Activated T-cell treated with anti-CD3 and anti-CD28 coated beads, Interleukin-2, amount 50 U/mL, for 72 hours (primary cell): Measurements from ENCODE around the gene TCF23. TPM values are rescaled to one million over a fixed set of nuclear protein-coding genes. Genes with fewer than 3 reads are reported as not detected.

Experiments
- ATAC-seq, 2 donors: fragments of 150-1000 bp; cut with Tn5 transposase; replicated peaks in 1 of 2; 2 replicates each; pipeline ENCODE4 v1.10.0; 2021; ENCODE audit warnings: moderate library complexity in 2 of 2, mild to moderate bottlenecking in 1 of 2
- DNase-seq, 2 donors: peaks; one replicate each; pipeline ENCODE4 v3.0.0; 2021 to 2022; ENCODE audit warnings: mixed read lengths in 1 of 2
- H3K27ac Mint-ChIP-seq: one replicate; pipeline ENCODE4 v1.8.0; 2022; ENCODE audit warnings: mild to moderate bottlenecking, moderate library complexity, mixed read lengths
- H3K27me3 Mint-ChIP-seq: one replicate; pipeline ENCODE4 v1.8.0; 2022; ENCODE audit warnings: low read depth, mixed read lengths
- H3K36me3 Mint-ChIP-seq, 2 donors: one replicate each; pipeline ENCODE4 v1.8.0; 2022; ENCODE audit warnings: mixed read lengths in 2 of 2, mild to moderate bottlenecking in 1 of 2; ENCODE audit not compliant: insufficient read depth in 2 of 2
- H3K4me1 Mint-ChIP-seq: one replicate; pipeline ENCODE4 v1.8.0; 2022; ENCODE audit warnings: low read depth, mixed read lengths
- H3K4me3 Mint-ChIP-seq, 2 donors: one replicate each; pipeline ENCODE4 v1.8.0; 2022; ENCODE audit warnings: mild to moderate bottlenecking in 2 of 2, mixed read lengths in 2 of 2, moderate library complexity in 2 of 2
- H3K9me3 Mint-ChIP-seq, 2 donors: one replicate each; pipeline ENCODE4 v1.8.0; 2022; ENCODE audit warnings: mixed read lengths in 2 of 2
- total RNA-seq, 2 donors: library from RNA; stranded (reverse); gene quantifications; one replicate each; pipeline ENCODE4 v1.2.3, GENCODE V29; 2022

The TCF23 gene
- total RNA-seq, 2 donors from 2014 or later, result not detected

- Mint-ChIP-seq H3K27ac (no peak overlapping the region), H3K27me3 (peaks cover 6% of the 10 kb centered on the region), H3K4me1 (no peaks in the 10 kb centered on the region), H3K4me3 (no peak overlapping the region), H3K36me3 (no peaks in the 10 kb centered on the region), H3K9me3 (no peaks in the 10 kb centered on the region)
- ATAC-seq (no peak), DNase-seq (no peak)
Observed at GRCh38 chr2:27152102-27152795, 3.4 kb downstream of the TCF23 start.

DNA sequence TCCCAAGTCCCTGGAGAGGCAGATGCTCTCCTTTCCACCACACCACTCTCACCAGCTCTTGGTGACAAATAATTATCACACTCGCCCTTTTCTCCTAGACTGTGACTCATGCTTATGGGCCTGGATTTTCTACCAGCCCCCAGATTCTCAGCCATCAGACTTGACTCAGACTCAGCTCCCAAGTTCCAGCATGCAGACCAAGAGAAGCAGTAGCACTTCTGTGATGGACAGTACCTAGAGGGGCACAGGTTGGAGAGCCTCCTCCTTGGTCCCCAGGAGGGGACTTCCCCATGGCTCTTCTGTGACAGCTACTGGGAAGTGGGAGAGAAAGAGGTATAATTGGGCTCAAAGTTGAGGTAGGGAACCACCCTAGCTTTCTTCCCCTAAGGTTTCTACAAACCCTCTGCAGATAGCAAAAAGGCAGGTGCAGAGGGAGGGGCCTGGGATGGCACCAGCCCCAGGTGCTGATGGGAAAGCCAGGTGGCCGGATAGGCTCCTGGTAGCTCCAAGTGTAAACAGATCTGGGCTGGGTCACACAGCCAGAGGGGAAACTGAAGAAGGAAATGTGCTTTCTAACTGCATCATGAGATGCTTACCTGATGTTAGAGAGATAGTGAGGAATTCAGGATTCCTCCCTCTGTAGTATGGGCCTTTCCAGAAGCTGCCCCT, 4.1 kb downstream of the TCF23 start:
- Mint-ChIP-seq H3K4me3 (no peak overlapping the region), H3K27me3 (peaks cover 6% of the 10 kb centered on the region), H3K9me3 (no peaks in the 10 kb centered on the region), H3K36me3 (no peaks in the 10 kb centered on the region), H3K27ac (no peak overlapping the region), H3K4me1 (no peaks in the 10 kb centered on the region)
- peak in 1 of 2 donors; percentile 25 for ATAC-seq
- no peak for DNase-seq

DNA sequence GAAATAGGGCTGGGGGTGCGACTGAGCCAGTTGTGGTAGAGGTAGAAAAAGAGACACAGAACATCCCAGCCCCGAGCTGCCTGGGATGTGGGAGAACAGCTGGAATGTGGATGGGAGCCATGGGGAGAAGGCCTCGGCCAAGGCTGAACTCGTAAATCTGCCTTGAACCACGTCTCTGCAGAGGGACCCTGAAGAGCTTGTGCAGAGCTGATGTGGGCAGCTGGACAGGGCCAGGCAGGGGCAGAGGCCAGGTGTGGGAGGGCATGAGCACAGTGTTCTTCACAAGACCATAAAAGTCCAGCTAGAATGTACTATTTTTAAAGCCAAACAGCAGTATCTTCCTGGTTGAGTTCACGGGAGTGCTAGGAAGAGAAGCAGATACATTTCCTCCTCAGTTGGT, 5.7 kb downstream of the TCF23 start:
- DNase-seq (no peak), ATAC-seq (no peak)
- Mint-ChIP-seq H3K4me1 (no peaks in the 10 kb centered on the region), H3K27ac (no peak overlapping the region), H3K9me3 (no peaks in the 10 kb centered on the region), H3K4me3 (no peak overlapping the region), H3K36me3 (no peaks in the 10 kb centered on the region), H3K27me3 (no peaks in the 10 kb centered on the region)

GRCh38 chr2:27155069-27155520, 6.3 kb downstream of the TCF23 start:
- no peak overlapping the region for H3K4me3 Mint-ChIP-seq
- no peak for ATAC-seq
- no peak for DNase-seq
- H3K9me3 Mint-ChIP-seq, result no peaks in the 10 kb centered on the region
- no peaks in the 10 kb centered on the region for H3K36me3 Mint-ChIP-seq
- H3K27ac Mint-ChIP-seq, result no peak overlapping the region
- H3K4me1 Mint-ChIP-seq, result no peaks in the 10 kb centered on the region
- H3K27me3 Mint-ChIP-seq, result no peaks in the 10 kb centered on the region

DNA sequence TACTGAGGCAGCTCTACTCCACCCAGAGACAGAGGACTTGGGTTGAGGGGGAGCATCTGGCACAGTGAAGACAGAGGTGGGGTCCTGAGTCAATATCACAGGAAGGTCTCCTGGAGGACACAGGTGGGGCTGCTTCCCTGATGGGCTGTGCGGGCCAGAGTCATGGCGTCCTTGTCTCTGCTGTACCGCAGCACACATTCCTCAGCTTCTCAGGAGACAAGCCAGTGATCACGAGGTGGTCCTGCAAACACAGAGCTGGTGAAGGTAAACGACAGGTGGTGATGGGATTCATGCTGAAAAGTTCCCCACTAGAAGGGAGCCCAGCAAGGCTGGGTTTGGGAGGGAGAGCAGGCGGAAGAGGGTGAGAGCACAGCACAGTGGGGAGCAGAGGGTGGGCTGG, 9.7 kb downstream of the TCF23 start:
- ATAC-seq (no peak), DNase-seq (no peak)
- H3K36me3 Mint-ChIP-seq, result no peaks in the 10 kb centered on the region
- H3K9me3 Mint-ChIP-seq, result no peaks in the 10 kb centered on the region
- no peak overlapping the region for H3K4me3 Mint-ChIP-seq
- no peak overlapping the region for H3K27ac Mint-ChIP-seq
- H3K27me3 Mint-ChIP-seq, result no peaks in the 10 kb centered on the region
- H3K4me1 Mint-ChIP-seq, result no peaks in the 10 kb centered on the region

DNA sequence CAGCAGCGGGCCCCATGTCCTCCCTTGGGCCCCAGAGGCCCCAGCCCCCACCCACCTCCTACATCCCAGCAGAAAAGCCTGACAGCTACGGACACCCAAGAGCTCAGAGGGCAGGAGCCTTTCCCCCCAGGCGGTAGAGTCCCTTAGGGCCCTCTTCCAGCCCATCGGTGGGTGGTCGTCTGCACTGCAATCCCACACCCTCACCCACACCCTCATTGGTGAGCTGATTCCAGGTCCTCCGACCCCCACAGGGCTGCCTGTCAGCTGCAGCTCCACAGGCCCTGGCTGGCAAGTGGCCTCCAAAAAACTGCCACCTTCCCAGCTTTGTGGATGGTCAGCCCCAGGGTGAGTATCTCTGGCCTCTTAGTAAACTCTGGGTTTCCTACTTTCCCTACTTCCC, 10.5 kb downstream of the TCF23 start:
- ATAC-seq (no peak), DNase-seq (no peak)
- Mint-ChIP-seq H3K27ac (no peak overlapping the region), H3K4me1 (no peaks in the 10 kb centered on the region), H3K27me3 (no peaks in the 10 kb centered on the region), H3K36me3 (no peaks in the 10 kb centered on the region), H3K9me3 (no peaks in the 10 kb centered on the region), H3K4me3 (no peak overlapping the region)

GRCh38 chr2:27160191-27160590, 11.4 kb downstream of the TCF23 start:
- no peak for ATAC-seq
- no peak overlapping the region for H3K4me3 Mint-ChIP-seq
- H3K27ac Mint-ChIP-seq, result no peak overlapping the region
- no peaks in the 10 kb centered on the region for H3K27me3 Mint-ChIP-seq
- DNase-seq, result no peak
- no peaks in the 10 kb centered on the region for H3K4me1 Mint-ChIP-seq
- H3K36me3 Mint-ChIP-seq, result no peaks in the 10 kb centered on the region
- no peaks in the 10 kb centered on the region for H3K9me3 Mint-ChIP-seq

DNA sequence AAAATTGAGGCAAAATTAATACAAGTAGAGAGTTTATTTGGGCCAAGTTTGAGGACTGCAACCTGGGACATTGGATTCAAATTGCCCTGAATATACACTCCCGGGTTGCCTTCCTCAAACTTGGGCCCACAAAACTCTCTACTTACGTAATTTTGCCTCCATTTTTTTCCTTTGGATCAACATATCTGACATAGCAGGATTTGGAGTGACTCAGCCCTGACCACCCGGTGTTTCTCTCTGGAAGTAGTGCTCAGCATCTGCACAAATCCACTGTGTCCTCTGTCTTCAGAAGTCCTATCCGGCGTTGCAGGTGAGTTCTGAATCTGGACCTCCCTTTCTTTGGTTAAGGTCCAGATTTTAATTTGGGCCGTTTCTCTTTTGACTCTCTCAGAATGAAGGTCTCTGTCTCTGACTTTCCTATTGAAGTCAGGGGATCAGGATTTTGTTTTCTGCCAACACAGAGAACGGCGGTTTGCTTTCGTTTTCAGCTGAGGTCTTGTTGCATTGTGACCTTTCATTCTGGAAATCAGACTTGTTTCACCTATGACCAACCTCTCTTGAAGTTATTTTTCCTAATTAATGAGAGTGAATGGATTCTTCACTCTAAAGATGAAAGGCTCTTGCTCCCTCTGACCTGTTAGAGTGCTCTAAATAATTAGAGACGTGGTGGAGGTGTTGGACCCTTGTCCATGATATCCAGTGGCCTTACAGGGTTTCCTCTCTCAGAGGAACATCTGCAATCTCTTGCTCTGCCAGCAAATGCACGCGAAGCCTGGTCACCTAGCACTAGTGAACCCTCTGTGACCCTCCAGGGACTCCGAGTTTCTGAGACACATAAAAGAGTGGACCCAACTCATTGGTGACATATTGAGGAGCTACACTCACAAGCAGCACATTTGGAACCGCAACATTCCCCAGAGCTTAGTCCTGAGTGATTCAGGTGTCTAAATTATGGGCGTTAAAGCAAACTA, 13.6 kb downstream of the TCF23 start:
- Mint-ChIP-seq H3K4me1 (no peaks in the 10 kb centered on the region), H3K27ac (no peak overlapping the region), H3K9me3 (no peaks in the 10 kb centered on the region), H3K27me3 (no peaks in the 10 kb centered on the region), H3K4me3 (peak overlapping the region in 1 of 2 donors; percentile 29), H3K36me3 (no peaks in the 10 kb centered on the region)
- DNase-seq, result no peak
- no peak for ATAC-seq

GRCh38 chr2:27164960-27165763, 16.4 kb downstream of the TCF23 start:
- Mint-ChIP-seq H3K4me3 (no peak overlapping the region), H3K36me3 (no peaks in the 10 kb centered on the region), H3K27me3 (no peaks in the 10 kb centered on the region), H3K27ac (no peak overlapping the region), H3K9me3 (no peaks in the 10 kb centered on the region), H3K4me1 (no peaks in the 10 kb centered on the region)
- DNase-seq, result no peak
- ATAC-seq, result no peak

GRCh38 chr2:27170581-27171337, 22.0 kb downstream of the TCF23 start:
- Mint-ChIP-seq H3K36me3 (no peaks in the 10 kb centered on the region), H3K9me3 (no peaks in the 10 kb centered on the region), H3K4me3 (no peak overlapping the region)

DNA sequence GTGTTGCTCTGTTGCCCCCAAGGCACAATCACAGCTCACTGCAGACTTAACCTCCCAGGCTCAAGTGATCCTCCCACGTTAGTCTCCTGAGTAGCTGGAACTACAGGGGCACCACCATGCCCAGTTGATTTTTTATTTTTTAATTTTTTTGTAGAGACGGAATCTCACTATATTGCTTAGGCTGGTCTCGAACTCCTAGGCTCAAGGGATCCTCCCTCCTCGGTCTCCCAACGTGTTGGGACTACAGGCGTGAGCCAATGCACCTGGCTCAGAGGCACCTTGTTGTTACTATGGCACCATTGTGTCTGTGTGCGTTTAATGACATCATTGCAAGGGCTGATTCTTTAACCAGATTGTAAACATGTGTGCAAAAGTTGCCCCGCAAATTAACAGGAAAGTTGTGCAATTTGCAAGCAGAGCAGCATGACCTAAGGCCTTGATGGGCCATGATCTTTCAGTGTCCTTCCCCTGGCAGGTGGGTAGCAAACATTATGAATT, 22.6 kb downstream of the TCF23 start:
- H3K4me1 Mint-ChIP-seq, result no peaks in the 10 kb centered on the region
- no peaks in the 10 kb centered on the region for H3K36me3 Mint-ChIP-seq
- no peaks in the 10 kb centered on the region for H3K9me3 Mint-ChIP-seq

More at GRCh38 chr2:27170581-27171337, 22.0 kb downstream of the TCF23 start:
- H3K27ac Mint-ChIP-seq, result no peak overlapping the region
- ATAC-seq (no peak), DNase-seq (no peak)
- H3K27me3 Mint-ChIP-seq, result peaks cover 17% of the 10 kb centered on the region
- no peaks in the 10 kb centered on the region for H3K4me1 Mint-ChIP-seq

DNA sequence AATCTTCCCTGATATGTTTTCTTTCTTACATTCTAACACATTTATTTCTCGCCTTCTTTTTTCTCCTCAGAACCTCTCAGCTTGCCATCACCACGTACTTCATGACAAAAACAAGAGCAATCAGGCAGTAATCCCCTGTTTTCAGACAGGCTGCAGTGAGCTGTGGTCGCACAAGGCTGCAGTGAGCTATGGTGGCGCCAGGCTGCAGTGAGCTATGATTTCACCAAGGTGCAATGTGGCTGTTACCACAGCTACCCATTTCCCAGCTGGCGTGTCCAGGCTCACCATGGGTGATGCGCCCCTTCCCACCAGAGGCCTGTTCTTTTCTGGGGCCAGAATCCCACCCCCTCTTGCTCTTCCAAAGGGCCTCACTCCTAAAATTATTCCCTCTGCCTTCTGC, 25.8 kb downstream of the TCF23 start:
- H3K4me3 Mint-ChIP-seq, result no peak overlapping the region
- no peaks in the 10 kb centered on the region for H3K9me3 Mint-ChIP-seq
- no peak for ATAC-seq
- no peaks in the 10 kb centered on the region for H3K36me3 Mint-ChIP-seq
- no peak for DNase-seq
- no peaks in the 10 kb centered on the region for H3K4me1 Mint-ChIP-seq
- H3K27me3 Mint-ChIP-seq, result peaks cover 22% of the 10 kb centered on the region
- H3K27ac Mint-ChIP-seq, result no peak overlapping the region

More for the DNA sequence above, 22.6 kb downstream of the TCF23 start:
- Mint-ChIP-seq H3K27ac (no peak overlapping the region), H3K27me3 (peaks cover 17% of the 10 kb centered on the region), H3K4me3 (no peak overlapping the region)
- no peak for DNase-seq
- no peak for ATAC-seq
